ENCODE results near the gene BCR. TPM values are rescaled to one million over a fixed set of nuclear protein-coding genes. Genes with fewer than 3 reads are reported as not detected.

The BCR gene
- polyA plus RNA-seq, 6 donors from 2014 or later: 2.6 to 12.1 (median 4.0) TPM; not detected in 1

DNA sequence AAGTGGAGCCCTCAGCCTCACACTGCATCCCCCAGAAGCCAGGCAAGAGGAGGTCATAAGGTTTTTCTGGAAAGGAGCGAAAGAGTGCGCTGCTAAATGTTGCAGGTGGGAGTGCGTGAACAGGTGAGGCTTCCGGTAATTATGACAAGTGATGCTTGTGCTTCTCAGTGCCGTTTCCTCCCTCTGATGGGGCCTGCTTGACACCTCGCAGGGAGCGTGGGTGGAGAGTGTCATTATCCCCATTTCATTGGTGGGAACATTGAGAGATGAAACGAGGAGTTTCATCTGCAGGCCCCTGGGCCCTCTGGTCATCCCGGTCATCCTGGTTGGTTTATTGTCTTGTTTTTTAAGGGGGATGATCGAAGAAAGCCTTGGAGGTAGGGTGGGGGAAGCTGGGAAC is 57.5 kb downstream of the BCR start:
- Mint-ChIP-seq H3K4me1 (peaks cover 42 to 67% (median 60%) of the 10 kb centered on the region in 3 donors), H3K9me3 (peaks cover 0 to 2% (median 0%) of the 10 kb centered on the region in 7 donors), H3K36me3 (peaks cover 0 to 8% of the 10 kb centered on the region in 2 donors), H3K27me3 (no peaks in the 10 kb centered on the region), H3K27ac (peak overlapping the region in 1 of 6 donors; percentile 40), H3K4me3 (no peak overlapping the region)
- ATAC-seq (ENCODE audit: low read depth in 2 of 2) (no peak), DNase-seq (no peak)

DNA sequence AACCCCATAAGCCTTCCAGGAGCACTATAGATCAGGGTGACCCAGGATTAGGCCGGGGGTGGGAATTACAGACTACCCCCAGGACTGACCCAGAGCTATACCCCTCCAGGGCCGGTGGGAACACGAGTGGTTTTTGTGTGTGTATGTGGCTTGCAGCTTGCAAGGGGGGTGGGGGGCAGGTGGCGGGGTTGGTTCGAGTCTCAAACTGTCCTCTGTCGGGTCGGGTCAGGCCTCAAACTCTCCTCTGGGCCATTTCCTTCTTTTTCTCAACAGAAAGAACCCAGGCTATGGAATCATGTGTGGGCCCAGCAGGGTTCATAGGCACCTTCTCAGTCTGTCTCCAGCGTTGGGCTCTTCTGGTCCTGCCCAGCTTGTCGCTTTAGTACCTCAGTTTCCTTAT is 58.4 kb downstream of the BCR start:
- Mint-ChIP-seq H3K4me3 (peak overlapping the region in 1 of 8 donors; percentile 65), H3K9me3 (peaks cover 0 to 2% (median 0%) of the 10 kb centered on the region in 7 donors), H3K27ac (peak overlapping the region in 1 of 6 donors; percentile 56), H3K27me3 (no peaks in the 10 kb centered on the region), H3K36me3 (peaks cover 0 to 8% of the 10 kb centered on the region in 2 donors), H3K4me1 (peaks cover 43 to 67% (median 61%) of the 10 kb centered on the region in 3 donors)
- DNase-seq (no peak), ATAC-seq (ENCODE audit: low read depth in 2 of 2) (no peak)

DNA sequence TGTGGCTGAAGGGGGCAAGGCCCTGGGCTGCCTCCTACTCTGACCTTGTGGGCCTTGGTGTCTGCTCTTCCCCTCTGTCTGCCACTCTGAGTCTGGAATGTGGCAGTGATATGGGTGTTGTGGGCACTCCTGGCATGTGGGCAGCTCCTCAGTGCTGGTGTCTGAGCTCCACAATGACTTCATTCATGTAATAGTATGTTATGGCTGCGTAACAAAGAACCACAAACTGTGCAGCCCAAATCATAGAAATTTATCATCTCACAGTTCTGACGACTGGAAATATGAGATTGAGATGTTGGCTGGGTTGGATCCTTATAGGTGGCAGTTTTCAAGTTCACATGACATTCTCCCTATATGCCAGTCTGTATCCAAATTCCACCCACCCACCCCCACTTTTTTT is 59.1 kb downstream of the BCR start:
- Mint-ChIP-seq H3K9me3 (peaks cover 0 to 2% (median 0%) of the 10 kb centered on the region in 7 donors), H3K4me1 (peaks cover 43 to 67% (median 62%) of the 10 kb centered on the region in 3 donors), H3K27ac (peak overlapping the region in 4 of 6 donors; percentile 7 to 72 (median 59)), H3K4me3 (no peak overlapping the region), H3K27me3 (no peaks in the 10 kb centered on the region), H3K36me3 (peaks cover 0 to 8% of the 10 kb centered on the region in 2 donors)
- no peak for ATAC-seq (ENCODE audit: low read depth in 2 of 2)
- no peak for DNase-seq

DNA sequence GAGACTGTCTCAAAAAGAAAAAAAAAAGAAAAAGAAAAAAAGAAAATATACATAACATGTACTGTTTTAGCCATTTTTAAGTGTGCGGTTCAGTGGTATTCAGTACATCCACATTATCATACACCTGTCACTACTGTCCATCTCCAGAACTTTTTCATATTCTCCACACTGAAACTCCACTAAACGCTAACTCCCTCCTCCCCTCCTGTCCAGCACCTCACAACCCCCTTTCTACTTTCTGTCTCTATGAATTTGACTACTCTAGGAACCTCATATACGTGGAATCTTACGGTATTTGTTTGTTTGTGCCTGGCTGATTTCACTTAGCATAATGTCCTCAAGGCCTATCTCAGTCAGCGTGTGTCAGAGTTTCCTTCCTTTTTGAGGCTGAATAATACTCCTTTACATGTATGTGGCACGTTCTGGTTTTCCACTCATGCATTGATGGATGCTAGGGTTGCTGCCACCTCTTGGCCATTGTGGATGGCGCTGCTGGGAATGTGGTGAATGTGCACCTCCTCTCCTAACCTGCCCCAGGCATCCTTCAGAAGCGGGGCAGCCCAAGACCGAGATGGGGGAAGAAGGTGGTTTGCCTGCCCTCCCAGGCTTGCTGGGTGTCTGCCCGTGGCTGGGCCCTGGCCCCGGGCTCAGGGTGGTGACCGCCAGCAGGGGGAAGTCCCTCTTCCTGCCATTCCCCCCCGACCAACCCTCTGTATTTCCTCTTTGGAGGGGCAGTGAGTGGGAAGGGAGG is 60.5 kb downstream of the BCR start:
- Mint-ChIP-seq H3K27me3 (no peaks in the 10 kb centered on the region), H3K27ac (peak overlapping the region; percentile 5 to 88 (median 74)), H3K36me3 (peaks cover 0 to 8% of the 10 kb centered on the region in 2 donors), H3K9me3 (peaks cover 0 to 2% (median 0%) of the 10 kb centered on the region in 7 donors), H3K4me1 (peaks cover 44 to 65% (median 63%) of the 10 kb centered on the region in 3 donors), H3K4me3 (peak overlapping the region in 3 of 8 donors; percentile 20 to 64 (median 35))
- ATAC-seq (ENCODE audit: low read depth in 2 of 2): peak; percentile 18 to 29
- DNase-seq: no peak

DNA sequence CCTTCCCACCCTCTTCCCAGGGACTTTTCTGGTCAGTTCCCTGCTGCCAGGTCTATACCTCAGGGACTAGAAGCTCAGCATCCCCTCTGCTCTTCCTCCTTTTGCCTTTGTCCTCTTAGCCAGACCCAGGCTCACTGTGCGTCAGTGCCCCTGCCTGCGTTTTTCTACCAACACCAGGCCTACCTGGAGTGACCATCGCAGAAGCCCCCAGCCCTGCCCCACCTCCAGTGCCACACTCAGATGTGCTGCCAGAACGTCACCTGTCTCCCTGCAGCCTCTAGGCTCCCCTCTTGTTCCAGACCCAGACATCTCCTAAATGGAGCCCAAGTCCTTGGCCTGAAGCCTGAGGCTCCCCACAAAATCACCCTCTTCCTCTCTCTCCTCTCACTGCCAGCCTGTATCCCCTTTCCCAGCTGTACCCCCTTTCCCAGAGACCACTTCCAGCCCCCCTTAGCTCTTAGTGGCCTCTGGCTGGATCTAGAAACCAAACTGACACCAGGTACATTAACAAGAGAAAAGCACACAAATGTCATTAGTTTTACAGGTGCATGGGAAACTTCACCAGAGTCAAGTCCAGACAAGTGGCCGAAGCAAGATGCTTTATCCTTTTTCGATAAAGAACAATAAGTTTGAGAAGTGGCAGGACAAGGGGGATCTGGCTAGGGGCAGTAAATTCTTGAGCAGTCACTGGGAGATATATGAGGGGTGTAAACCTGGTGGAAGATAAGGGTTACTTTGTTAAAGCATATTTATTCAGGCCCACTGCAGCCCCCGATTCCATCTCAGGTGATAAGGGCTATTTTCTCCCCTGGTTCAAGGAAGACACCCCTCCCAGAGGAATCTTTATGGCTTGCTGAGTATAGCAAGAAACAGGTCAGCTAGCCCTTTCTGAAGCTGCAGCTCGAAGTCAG is 61.5 kb downstream of the BCR start:
- Mint-ChIP-seq H3K27ac (peak overlapping the region in 5 of 6 donors; percentile 70 to 95 (median 88)), H3K4me3 (peak overlapping the region in 6 of 8 donors; percentile 13 to 84 (median 35)), H3K9me3 (peaks cover 0 to 2% (median 0%) of the 10 kb centered on the region in 7 donors), H3K27me3 (no peaks in the 10 kb centered on the region), H3K36me3 (peaks cover 0 to 8% of the 10 kb centered on the region in 2 donors), H3K4me1 (peaks cover 45 to 63% (median 60%) of the 10 kb centered on the region in 3 donors)
- no peak for ATAC-seq (ENCODE audit: low read depth in 2 of 2)
- DNase-seq: no peak

DNA sequence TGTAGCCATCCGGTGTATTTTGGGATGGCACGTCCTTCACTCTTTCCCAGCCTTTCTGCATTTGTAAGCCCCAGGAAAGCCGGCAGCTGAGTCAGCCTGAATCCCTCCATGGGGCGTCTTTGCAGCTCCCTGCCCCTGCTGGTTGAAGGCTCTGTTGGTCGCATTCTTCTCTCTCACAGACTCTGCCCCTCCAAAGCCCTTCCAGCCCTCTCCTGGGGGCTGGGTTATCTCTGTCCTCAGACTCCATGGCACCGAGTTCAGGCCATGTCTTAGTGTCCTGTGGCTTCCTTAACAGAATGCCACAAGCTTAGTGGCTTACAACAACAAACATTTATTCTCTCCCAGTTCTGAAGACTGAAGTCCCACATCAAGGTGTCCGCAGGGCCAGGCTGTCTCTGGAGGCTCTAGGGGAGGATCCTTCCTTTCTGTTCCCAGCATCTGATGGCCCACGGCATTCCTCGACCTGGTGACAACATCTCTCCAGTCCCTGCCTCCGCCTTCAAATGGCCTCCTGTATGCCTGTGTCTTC is 62.2 kb downstream of the BCR start:
- Mint-ChIP-seq H3K27ac (peak overlapping the region; percentile 21 to 95 (median 88)), H3K27me3 (no peaks in the 10 kb centered on the region), H3K4me1 (peaks cover 51 to 63% (median 63%) of the 10 kb centered on the region in 3 donors), H3K36me3 (peaks cover 0 to 8% of the 10 kb centered on the region in 2 donors), H3K9me3 (peaks cover 0 to 2% (median 0%) of the 10 kb centered on the region in 7 donors), H3K4me3 (peak overlapping the region in 3 of 8 donors; percentile 55 to 71 (median 59))
- DNase-seq (no peak), ATAC-seq (ENCODE audit: low read depth in 2 of 2) (peak; percentile 0 to 1)

DNA sequence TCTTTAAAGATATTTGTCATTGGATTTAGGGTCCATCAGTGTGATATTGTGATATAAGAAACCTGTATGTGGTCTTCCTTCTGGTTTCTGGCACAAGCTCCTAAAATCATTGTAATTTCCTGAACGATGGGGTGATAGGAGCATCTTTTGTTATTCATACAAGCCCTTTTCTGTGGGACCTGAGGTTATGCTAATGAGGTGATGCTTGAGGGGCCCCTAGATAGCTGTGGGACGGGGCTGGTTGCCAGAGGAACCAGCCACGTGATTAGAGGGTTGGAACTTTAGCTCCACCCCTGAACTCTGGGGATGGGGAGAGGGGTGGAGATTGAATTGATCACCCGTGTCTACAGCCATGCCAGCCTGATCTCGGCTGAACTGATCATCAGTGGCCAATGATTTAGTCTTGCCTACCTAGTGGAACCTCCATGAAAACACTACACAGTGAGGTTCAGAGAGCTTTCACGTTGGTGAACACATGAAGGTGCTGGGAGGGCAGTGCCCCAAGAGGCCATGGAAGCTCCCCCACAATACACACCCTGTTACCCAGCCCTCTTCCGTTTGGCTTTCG is 62.8 kb downstream of the BCR start:
- H3K27me3 Mint-ChIP-seq: no peaks in the 10 kb centered on the region
- ATAC-seq (ENCODE audit: low read depth in 2 of 2): peak; percentile 93
- peak overlapping the region; percentile 21 to 95 (median 88) for H3K27ac Mint-ChIP-seq
- H3K4me3 Mint-ChIP-seq: peak overlapping the region in 7 of 8 donors; percentile 29 to 82 (median 64)
- H3K4me1 Mint-ChIP-seq: peaks cover 53 to 69% (median 64%) of the 10 kb centered on the region in 3 donors
- peaks cover 0 to 8% of the 10 kb centered on the region in 2 donors for H3K36me3 Mint-ChIP-seq
- H3K9me3 Mint-ChIP-seq: peaks cover 0 to 2% (median 0%) of the 10 kb centered on the region in 7 donors
- DNase-seq: peak; percentile 65

DNA sequence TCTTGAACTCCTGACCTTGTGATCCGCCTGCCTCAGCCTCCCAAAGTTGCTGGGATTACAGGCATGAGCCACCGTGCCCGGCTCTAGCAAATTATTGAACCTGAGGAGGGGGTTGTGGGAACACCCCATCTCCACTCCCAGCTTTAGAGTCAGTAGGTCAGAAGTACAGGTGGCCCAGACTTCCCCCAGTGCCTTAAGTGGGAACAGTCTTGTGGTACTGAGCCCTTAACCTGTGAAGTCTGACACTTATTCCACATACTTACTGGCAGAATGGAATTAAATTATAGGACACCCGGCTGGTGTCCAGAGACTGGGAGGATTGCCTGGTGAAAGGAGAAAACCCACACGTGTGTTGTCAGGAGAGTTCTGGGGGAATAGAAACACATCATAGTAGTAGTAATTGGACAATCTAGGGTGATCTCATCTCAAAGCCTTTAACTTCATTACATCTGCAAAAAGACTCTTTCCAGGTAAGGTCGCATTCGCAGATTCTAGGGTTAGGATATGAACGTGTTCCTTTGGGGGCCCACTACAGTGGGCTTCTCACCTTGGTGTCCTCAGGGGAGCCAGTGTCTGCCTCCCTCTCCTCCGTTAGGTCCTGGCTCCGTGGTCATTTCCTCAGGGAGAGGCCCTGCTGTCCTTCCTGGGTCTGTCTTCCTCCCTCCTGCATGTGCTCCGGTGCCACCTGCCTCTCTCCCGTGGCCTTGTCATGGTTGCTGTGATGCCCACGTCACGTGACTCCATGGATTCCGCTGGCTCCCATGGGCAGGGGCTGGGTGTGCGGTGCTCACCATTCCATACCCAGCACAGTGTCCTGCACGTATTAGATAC is 63.8 kb downstream of the BCR start:
- ATAC-seq (ENCODE audit: low read depth in 2 of 2) (no peak), DNase-seq (no peak)
- Mint-ChIP-seq H3K9me3 (peaks cover 0 to 2% (median 0%) of the 10 kb centered on the region in 7 donors), H3K4me1 (peaks cover 57 to 78% (median 64%) of the 10 kb centered on the region in 3 donors), H3K27ac (peak overlapping the region in 5 of 6 donors; percentile 21 to 90 (median 87)), H3K4me3 (peak overlapping the region in 5 of 8 donors; percentile 59 to 82 (median 74)), H3K36me3 (peaks cover 0 to 3% of the 10 kb centered on the region in 2 donors), H3K27me3 (no peaks in the 10 kb centered on the region)

DNA sequence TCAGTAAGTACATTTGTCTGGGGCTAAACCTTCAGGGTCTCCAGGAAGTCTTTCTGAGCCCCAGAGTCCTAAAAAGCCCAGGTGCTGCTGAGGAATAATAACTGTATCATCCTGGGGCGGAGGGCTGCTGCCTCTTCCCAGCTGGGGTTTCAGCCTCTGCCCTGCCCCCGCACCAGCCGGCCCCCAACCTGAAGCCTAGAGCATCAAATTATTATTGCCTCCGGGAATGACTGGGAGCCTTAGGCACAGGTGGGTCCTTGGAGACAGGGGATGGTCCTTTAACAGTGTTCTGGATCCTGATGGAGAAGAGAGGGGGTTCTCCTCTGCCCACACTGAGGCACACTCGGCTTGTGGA is 64.4 kb downstream of the BCR start:
- Mint-ChIP-seq H3K36me3 (no peaks in the 10 kb centered on the region), H3K4me3 (no peak overlapping the region), H3K27me3 (no peaks in the 10 kb centered on the region), H3K4me1 (peaks cover 61 to 84% (median 69%) of the 10 kb centered on the region in 3 donors), H3K9me3 (no peaks in the 10 kb centered on the region), H3K27ac (peak overlapping the region in 1 of 6 donors; percentile 90)
- DNase-seq: no peak
- no peak for ATAC-seq (ENCODE audit: low read depth in 2 of 2)

DNA sequence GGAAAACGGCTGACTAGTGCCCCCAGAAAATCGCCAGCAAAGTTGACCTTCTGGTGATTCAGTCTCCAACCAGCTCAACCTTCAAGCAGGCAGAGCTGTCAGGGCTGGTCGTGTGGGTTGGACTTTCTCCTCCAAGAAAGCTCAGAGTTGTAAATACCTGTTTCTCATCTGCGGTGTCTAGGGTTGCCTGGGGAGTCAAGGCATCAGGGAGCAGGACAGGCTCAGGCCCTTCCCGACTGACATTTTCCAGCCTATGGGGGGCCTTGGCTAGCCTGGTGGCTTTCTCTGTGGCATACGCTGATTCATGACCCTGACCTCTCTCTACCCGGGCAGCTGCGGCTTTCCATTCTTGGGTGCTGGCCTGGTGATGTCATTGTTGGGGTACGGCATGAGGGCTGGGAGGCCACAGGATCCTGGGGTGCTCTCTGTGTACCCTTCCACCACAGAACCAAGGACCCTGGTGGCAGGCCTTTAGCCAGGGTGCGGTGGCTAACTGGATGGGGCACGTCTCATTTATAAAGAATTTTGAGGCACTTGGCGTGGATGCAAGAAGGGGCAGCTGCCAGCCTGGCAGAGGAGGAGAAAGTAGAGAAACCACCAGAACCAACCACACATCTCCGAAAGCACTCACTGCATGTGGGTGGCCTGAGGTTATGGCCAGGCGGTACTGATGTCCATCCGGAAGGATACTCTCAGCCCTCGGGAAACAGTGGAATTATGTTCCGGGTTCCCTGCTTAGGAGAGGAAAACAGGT is 64.9 kb downstream of the BCR start:
- peak overlapping the region in 1 of 6 donors; percentile 62 for H3K27ac Mint-ChIP-seq
- no peak for DNase-seq

DNA sequence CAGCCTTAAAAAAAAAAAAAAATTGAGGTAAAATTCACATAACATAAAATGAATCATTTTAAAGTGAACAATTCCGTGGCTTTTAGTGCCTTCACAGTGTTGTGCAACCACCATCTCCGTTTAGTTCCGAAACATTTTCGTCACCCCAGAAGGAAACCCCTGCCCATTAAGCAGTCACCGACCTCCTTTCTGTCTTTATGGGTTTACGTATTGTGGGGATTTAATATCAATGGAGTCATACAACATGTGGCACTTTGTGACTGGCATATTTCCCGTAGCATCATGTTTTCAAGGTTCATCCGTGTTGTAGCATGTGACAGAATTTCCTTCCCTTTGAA is 65.5 kb downstream of the BCR start:
- ATAC-seq (ENCODE audit: low read depth in 2 of 2): no peak
- no peak for DNase-seq
- H3K4me1 Mint-ChIP-seq: peaks cover 55 to 82% (median 70%) of the 10 kb centered on the region in 3 donors
- no peaks in the 10 kb centered on the region for H3K27me3 Mint-ChIP-seq
- peak overlapping the region in 1 of 6 donors; percentile 28 for H3K27ac Mint-ChIP-seq
- no peak overlapping the region for H3K4me3 Mint-ChIP-seq
- no peaks in the 10 kb centered on the region for H3K36me3 Mint-ChIP-seq
- no peaks in the 10 kb centered on the region for H3K9me3 Mint-ChIP-seq

More for the DNA sequence above, 64.9 kb downstream of the BCR start:
- H3K4me1 Mint-ChIP-seq: peaks cover 58 to 84% (median 70%) of the 10 kb centered on the region in 3 donors
- H3K9me3 Mint-ChIP-seq: no peaks in the 10 kb centered on the region
- no peak for ATAC-seq (ENCODE audit: low read depth in 2 of 2)
- peak overlapping the region in 1 of 8 donors; percentile 55 for H3K4me3 Mint-ChIP-seq
- H3K36me3 Mint-ChIP-seq: no peaks in the 10 kb centered on the region
- no peaks in the 10 kb centered on the region for H3K27me3 Mint-ChIP-seq
